Lower leg skin (tissue), 4 donors: ENCODE measurements around the gene SNCB. TPM values are rescaled to one million over a fixed set of nuclear protein-coding genes. Genes with fewer than 3 reads are reported as not detected.

Source experiments
- DNase-seq, 2 donors: peaks; one replicate each; pipeline ENCODE4 v3.0.0-alpha.2; 2019; ENCODE audit warnings: low spot score in 2 of 2
- H3K4me3 ChIP-seq: fragments of 200-600 bp; sonication (generic); 2 replicates; pipeline ENCODE4 v1.5.1; 2017; ENCODE audit warnings: mild to moderate bottlenecking, low read depth; ENCODE audit not compliant: poor library complexity, severe bottlenecking
- CTCF ChIP-seq, 3 donors: fragments of 450-650 bp; IDR thresholded peaks; one replicate each; pipeline ENCODE4 v1.5.1; 2016; ENCODE audit warnings: antibody characterized with exemption in 3 of 3, mild to moderate bottlenecking in 3 of 3, moderate library complexity in 2 of 3
- POLR2A ChIP-seq, 2 donors: fragments of 450-650 bp; IDR thresholded peaks; one replicate each; pipeline ENCODE4 v1.6.1; 2016 to 2017; ENCODE audit warnings: antibody characterized with exemption in 2 of 2, mild to moderate bottlenecking in 1 of 2, moderate library complexity in 1 of 2
- WGBS, 2 donors: methylation state at CpG; one replicate each; pipeline ENCODE4 v1.1.5; 2018; 5-methylcytosine and 5-hydroxymethylcytosine counted together
- intact Hi-C: fragments of 100-400 bp; cut with DNase I; formaldehyde crosslinking; loops from one replicate; pipeline ENCODE4 v1.15.0; 2023; ENCODE audit warnings: low total_unique reads
- microRNA-seq, 2 donors: library from miRNA; unstranded; fragments of <30 nt; microRNA quantifications; one replicate each; pipeline ENCODE4, GENCODE V29; 2016; ENCODE audit warnings: borderline replicate concordance in 2 of 2, borderline number of aligned reads in 1 of 2
- total RNA-seq, 4 donors: library from RNA; depleted of rRNA; stranded (reverse); fragments of >200 nt; gene quantifications; one replicate each; pipeline ENCODE4 v1.1.0, GENCODE V29; 2016

Gene SNCB
- total RNA-seq, 4 donors from 2014 or later = not detected

GRCh38 chr5:176575066-176575465 lies 55.3 kb downstream of the SNCB start:
- no peak for DNase-seq
- 79 to 81% methylated on average over 14 of the region's 14 CpGs for WGBS, 2 donors
- intact Hi-C loops = no loop called here
- TF ChIP-seq POLR2A (IDR thresholded peaks at IDR 0.05) (no peak), CTCF (IDR thresholded peaks at IDR 0.05) (no peak)
- H3K4me3 ChIP-seq = no peak overlapping the region

GRCh38 chr5:176574297-176574591 lies 56.1 kb downstream of the SNCB start:
- H3K4me3 ChIP-seq = no peak overlapping the region
- intact Hi-C loops = no loop called here
- DNase-seq = no peak
- TF ChIP-seq POLR2A (IDR thresholded peaks at IDR 0.05) = no peak
- WGBS, 2 donors = 31 to 52% methylated on average over 9 to 10 of the region's 10 CpGs

- 33 to 39% methylated on average over 18 of the region's 18 CpGs for WGBS, 2 donors
- intact Hi-C loops = no loop called here
- peak; percentile 37 to 93 for DNase-seq
- no peak overlapping the region for H3K4me3 ChIP-seq
- TF ChIP-seq POLR2A (IDR thresholded peaks at IDR 0.05) (no peak), CTCF (IDR thresholded peaks at IDR 0.05) (peak in 1 of 3 donors; percentile 17)
Measured at GRCh38 chr5:176573564-176574296, 56.6 kb downstream of the SNCB start.

Small RNAs within 50 kb of the gene (microRNA-seq; reads per million reads assigned to microRNA genes)
- 0 reads per million in 2 donors for gene MIR4281

Other genes with a start within 250 kb of the SNCB start
- 10 to 100 TPM; 11.5 to 22.5 (median 12.1) TPM for gene NOP16, start 241.9 kb downstream of the SNCB start, total RNA-seq
- 100 to 1,000 TPM; 110 to 153 (median 130) TPM for gene HIGD2A, start 241.8 kb downstream of the SNCB start, total RNA-seq
- gene CLTB, start 214.0 kb downstream of the SNCB start, total RNA-seq = 100 to 1,000 TPM; 707 to 959 (median 743) TPM
- gene FAF2, start 182.1 kb downstream of the SNCB start, total RNA-seq = 10 to 100 TPM; 32.6 to 35.8 (median 33.7) TPM
- gene RNF44, start 93.1 kb downstream of the SNCB start, total RNA-seq = 10 to 100 TPM; 29.6 to 45.7 (median 33.7) TPM
- under 1 TPM in 3 of 4 donors, not detected in 1; 0.15 to 0.19 (median 0.15) TPM for gene CDHR2, start 81.2 kb downstream of the SNCB start, total RNA-seq
- gene GPRIN1, start 20.4 kb downstream of the SNCB start, total RNA-seq = 1 to 10 TPM in 3 of 4 donors, under 1 TPM in 1; 0.72 to 1.7 (median 1.5) TPM
- gene EIF4E1B, start 141 bp upstream of the SNCB start, total RNA-seq = not detected
- 10 to 100 TPM; 12.1 to 24.1 (median 15.6) TPM for gene TSPAN17, start 16.9 kb upstream of the SNCB start, total RNA-seq
- gene UNC5A, start 180.0 kb upstream of the SNCB start, total RNA-seq = under 1 TPM in 3 of 4 donors, not detected in 1; 0.13 to 0.25 (median 0.23) TPM